Left ventricle myocardium inferior (tissue), 1 donor: Measurements from ENCODE around the gene BACH2. TPM values are rescaled to one million over a fixed set of nuclear protein-coding genes. Genes with fewer than 3 reads are reported as not detected.

Experiments used
- DNase-seq: peaks from one replicate; pipeline ENCODE4 v3.0.0-alpha.2; 2020
- H3K27ac ChIP-seq: fragments of 200-600 bp; replicated peaks from 2 replicates; pipeline ENCODE4 v1.8.0; 2021
- H3K27me3 ChIP-seq: fragments of 200-600 bp; 2 replicates; pipeline ENCODE4 v1.8.0; 2021; ENCODE audit warnings: low read depth
- H3K36me3 ChIP-seq: fragments of 200-600 bp; 2 replicates; pipeline ENCODE4 v1.8.0; 2021
- H3K4me1 ChIP-seq: fragments of 200-600 bp; 2 replicates; pipeline ENCODE4 v1.8.0; 2021
- H3K4me3 ChIP-seq: fragments of 200-600 bp; 2 replicates; pipeline ENCODE4 v1.8.0; 2021; ENCODE audit warnings: mild to moderate bottlenecking, moderate library complexity
- H3K9me3 ChIP-seq: fragments of 200-600 bp; replicated peaks from 2 replicates; pipeline ENCODE4 v1.8.0; 2021
- CTCF ChIP-seq: fragments of 200-600 bp; IDR thresholded peaks from 2 replicates; pipeline ENCODE4 v1.8.0; 2021; ENCODE audit warnings: antibody characterized with exemption, mild to moderate bottlenecking, borderline replicate concordance
- intact Hi-C: fragments of 100-400 bp; cut with micrococcal nuclease; formaldehyde crosslinking; loops from one replicate; pipeline ENCODE4 v1.11.0; 2022
- total RNA-seq: library from RNA; stranded (reverse); fragmentation: NEBNext Ultra II Directional; extraction: Animal tissue kit (Norgen Biotek cat#: 25700); gene quantifications from one replicate; pipeline ENCODE4 v1.2.1, GENCODE V29; 2021
- donor health status: DM: no; HTN: yes; CAD: no; lungs with severe emphysema.

BACH2 gene
- total RNA-seq, 1 donor from 2014 or later = 1.5 TPM

GRCh38 chr6:89950879-89951391 lies 345.7 kb downstream of the BACH2 start:
- Histone ChIP-seq H3K9me3 (no peaks in the 10 kb centered on the region), H3K4me1 (no peaks in the 10 kb centered on the region), H3K4me3 (no peak overlapping the region), H3K27me3 (no peaks in the 10 kb centered on the region), H3K27ac (no peak overlapping the region), H3K36me3 (peaks cover 13% of the 10 kb centered on the region)
- intact Hi-C loops = loop anchor here (10.0 kb wide), 1 partner anchor 524 kb away; no protein-coding TSS in a partner anchor
- DNase-seq = no peak
- no peak for TF ChIP-seq CTCF

- H3K4me3 ChIP-seq = no peak overlapping the region
- DNase-seq = no peak
- no peak overlapping the region for H3K27ac ChIP-seq
- no peaks in the 10 kb centered on the region for H3K27me3 ChIP-seq
- H3K9me3 ChIP-seq = no peaks in the 10 kb centered on the region
- TF ChIP-seq CTCF = no peak
- intact Hi-C loops = loop anchor here (10.0 kb wide), 1 partner anchor 524 kb away; no protein-coding TSS in a partner anchor
- peaks cover 13% of the 10 kb centered on the region for H3K36me3 ChIP-seq
- no peaks in the 10 kb centered on the region for H3K4me1 ChIP-seq
Measured at GRCh38 chr6:89950446-89950845, 346.2 kb downstream of the BACH2 start.

GRCh38 chr6:89948876-89949275 lies 347.8 kb downstream of the BACH2 start:
- no peaks in the 10 kb centered on the region for H3K4me1 ChIP-seq
- H3K27me3 ChIP-seq = no peaks in the 10 kb centered on the region
- no peak overlapping the region for H3K27ac ChIP-seq
- intact Hi-C loops = no loop called here
- H3K9me3 ChIP-seq = no peaks in the 10 kb centered on the region
- no peak overlapping the region for H3K4me3 ChIP-seq
- DNase-seq = no peak
- no peak for TF ChIP-seq CTCF
- H3K36me3 ChIP-seq = peaks cover 13% of the 10 kb centered on the region

- H3K9me3 ChIP-seq = no peaks in the 10 kb centered on the region
- no peaks in the 10 kb centered on the region for H3K36me3 ChIP-seq
- H3K27me3 ChIP-seq = no peaks in the 10 kb centered on the region
- H3K4me3 ChIP-seq = no peak overlapping the region
- H3K4me1 ChIP-seq = peaks cover 5% of the 10 kb centered on the region
- H3K27ac ChIP-seq = no peak overlapping the region
- DNase-seq = no peak
- peak; percentile 47 for TF ChIP-seq CTCF
- intact Hi-C loops = no loop called here
Measured at GRCh38 chr6:89944826-89945407, 351.7 kb downstream of the BACH2 start.

- H3K4me3 ChIP-seq = no peak overlapping the region
- H3K27ac ChIP-seq = no peak overlapping the region
- H3K4me1 ChIP-seq = peaks cover 5% of the 10 kb centered on the region
- no peaks in the 10 kb centered on the region for H3K36me3 ChIP-seq
- H3K9me3 ChIP-seq = no peaks in the 10 kb centered on the region
- no peak for DNase-seq
- no peak for TF ChIP-seq CTCF
- intact Hi-C loops = no loop called here
- H3K27me3 ChIP-seq = no peaks in the 10 kb centered on the region
Measured at GRCh38 chr6:89944181-89944755, 352.4 kb downstream of the BACH2 start.
